Gastroesophageal sphincter (tissue), 4 donors: ENCODE measurements around the gene CPNE4. TPM values are rescaled to one million over a fixed set of nuclear protein-coding genes. Genes with fewer than 3 reads are reported as not detected.

Experiments used
- ATAC-seq: fragments of 150-250 bp; one replicate; pipeline ENCODE4 v1.9.1; 2016; ENCODE audit warnings: mild to moderate bottlenecking, moderate library complexity
- H3K27ac ChIP-seq, 4 donors: fragments of 200-600 bp; sonication (generic) in 3 of 4; 1 replicate in 3 of 4; 2 replicates in 1 of 4; pipeline ENCODE4 v1.5.1; 2016 to 2019
- H3K27me3 ChIP-seq: fragments of 200-600 bp; sonication (generic); one replicate; pipeline ENCODE4 v1.5.1; 2019
- H3K36me3 ChIP-seq, 2 donors: fragments of 200-600 bp; sonication (generic); one replicate each; pipeline ENCODE4 v1.5.1; 2019; ENCODE audit warnings: control low read depth in 1 of 2
- H3K4me1 ChIP-seq, 3 donors: fragments of 200-600 bp; sonication (generic); 1 replicate in 2 of 3; 2 replicates in 1 of 3; pipeline ENCODE4 v1.5.1; 2016 to 2019; ENCODE audit warnings: control low read depth in 2 of 3
- H3K4me3 ChIP-seq, 2 donors: fragments of 200-600 bp; sonication (generic); one replicate each; pipeline ENCODE4 v1.5.1; 2019; ENCODE audit warnings: mild to moderate bottlenecking in 1 of 2, moderate library complexity in 1 of 2
- H3K9me3 ChIP-seq, 3 donors: fragments of 200-600 bp; sonication (generic); one replicate each; pipeline ENCODE4 v1.5.1; 2017 to 2019; ENCODE audit warnings: control low read depth in 2 of 3
- EP300 ChIP-seq: sonication (generic); formaldehyde crosslinking; IDR thresholded peaks from one replicate; pipeline ENCODE4 v1.6.1; 2017; ENCODE audit warnings: antibody characterized with exemption, mild to moderate bottlenecking
- POLR2A ChIP-seq, 2 donors: fragments of 450-650 bp; IDR thresholded peaks; one replicate each; pipeline ENCODE4 v1.6.1; 2017; ENCODE audit warnings: antibody characterized with exemption in 2 of 2, mild to moderate bottlenecking in 2 of 2, moderate library complexity in 1 of 2
- POLR2AphosphoS5 ChIP-seq: sonication (generic); formaldehyde crosslinking; IDR thresholded peaks from one replicate; pipeline ENCODE4 v1.6.1; 2017; ENCODE audit warnings: antibody characterized with exemption
- WGBS, 2 donors: methylation state at CpG; one replicate each; pipeline ENCODE4 v1.1.5; 2018; ENCODE audit warnings: low coverage in 1 of 2; 5-methylcytosine and 5-hydroxymethylcytosine counted together
- total RNA-seq, 4 donors: library from RNA; depleted of rRNA; stranded (reverse); fragments of >200 nt; gene quantifications; one replicate each; pipeline ENCODE4 v1.1.0, GENCODE V29; 2016
- TF ChIP-seq, protein P1 (sequence below), 4 experiments: fragments of 200-600 bp in 2 of 4; fragments of 450-650 bp in 2 of 4; sonication (generic) in 1 of 4; IDR thresholded peaks; one replicate each; pipeline ENCODE4 v1.5.1; 2017 to 2019; ENCODE audit warnings: antibody characterized with exemption in 4 of 4, mild to moderate bottlenecking in 2 of 4, moderate library complexity in 2 of 4

The CPNE4 gene
- total RNA-seq, 4 donors from 2014 or later, result not detected

- Histone ChIP-seq H3K4me3 (no peak overlapping the region), H3K4me1 (no peaks in the 10 kb centered on the region), H3K36me3 (no peaks in the 10 kb centered on the region), H3K27me3 (no peaks in the 10 kb centered on the region), H3K27ac (no peak overlapping the region), H3K9me3 (no peaks in the 10 kb centered on the region)
- ATAC-seq, result no peak
- TF ChIP-seq EP300, result no peak
- TF ChIP-seq POLR2AphosphoS5, result no peak
- TF ChIP-seq, protein P1, sequence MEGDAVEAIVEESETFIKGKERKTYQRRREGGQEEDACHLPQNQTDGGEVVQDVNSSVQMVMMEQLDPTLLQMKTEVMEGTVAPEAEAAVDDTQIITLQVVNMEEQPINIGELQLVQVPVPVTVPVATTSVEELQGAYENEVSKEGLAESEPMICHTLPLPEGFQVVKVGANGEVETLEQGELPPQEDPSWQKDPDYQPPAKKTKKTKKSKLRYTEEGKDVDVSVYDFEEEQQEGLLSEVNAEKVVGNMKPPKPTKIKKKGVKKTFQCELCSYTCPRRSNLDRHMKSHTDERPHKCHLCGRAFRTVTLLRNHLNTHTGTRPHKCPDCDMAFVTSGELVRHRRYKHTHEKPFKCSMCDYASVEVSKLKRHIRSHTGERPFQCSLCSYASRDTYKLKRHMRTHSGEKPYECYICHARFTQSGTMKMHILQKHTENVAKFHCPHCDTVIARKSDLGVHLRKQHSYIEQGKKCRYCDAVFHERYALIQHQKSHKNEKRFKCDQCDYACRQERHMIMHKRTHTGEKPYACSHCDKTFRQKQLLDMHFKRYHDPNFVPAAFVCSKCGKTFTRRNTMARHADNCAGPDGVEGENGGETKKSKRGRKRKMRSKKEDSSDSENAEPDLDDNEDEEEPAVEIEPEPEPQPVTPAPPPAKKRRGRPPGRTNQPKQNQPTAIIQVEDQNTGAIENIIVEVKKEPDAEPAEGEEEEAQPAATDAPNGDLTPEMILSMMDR (IDR thresholded peaks at IDR 0.05), result no peak
Measured at GRCh38 chr3:131725414-131725813, 309.4 kb downstream of the CPNE4 start.

DNA sequence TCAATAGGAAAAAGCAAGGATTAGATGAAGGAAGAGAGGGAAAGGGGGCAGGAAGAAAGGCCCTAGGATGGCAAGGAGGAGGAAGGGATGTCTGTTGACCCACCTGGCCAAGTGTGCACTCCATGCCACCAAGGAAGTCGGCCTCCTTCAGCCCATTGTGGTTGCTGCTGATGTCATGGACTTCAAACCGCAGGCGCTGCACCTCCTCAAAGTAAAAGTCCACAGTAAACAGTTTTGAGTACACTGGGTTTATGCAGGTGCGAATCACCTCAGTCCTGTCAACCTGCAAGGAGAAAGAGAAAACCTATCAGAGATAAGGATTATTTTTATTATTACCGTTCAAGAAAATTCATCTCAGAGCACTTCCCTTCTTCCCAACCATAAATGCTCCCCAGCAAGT is 311.5 kb downstream of the CPNE4 start:
- no peak overlapping the region for H3K27ac ChIP-seq
- H3K4me1 ChIP-seq, result no peaks in the 10 kb centered on the region
- H3K9me3 ChIP-seq, result no peaks in the 10 kb centered on the region
- ATAC-seq, result no peak
- H3K4me3 ChIP-seq, result no peak overlapping the region
- no peaks in the 10 kb centered on the region for H3K27me3 ChIP-seq
- TF ChIP-seq POLR2A (IDR thresholded peaks at IDR 0.05), result no peak
- TF ChIP-seq, protein P1 (IDR thresholded peaks at IDR 0.05), result no peak
- TF ChIP-seq EP300, result no peak
- TF ChIP-seq POLR2AphosphoS5, result no peak
- H3K36me3 ChIP-seq, result no peaks in the 10 kb centered on the region
- 97 to 98% methylated on average over 5 of the region's 5 CpGs for WGBS, 2 donors

GRCh38 chr3:131717493-131717892 is 317.3 kb downstream of the CPNE4 start:
- no peak for ATAC-seq
- Histone ChIP-seq H3K27me3 (no peaks in the 10 kb centered on the region), H3K4me1 (no peaks in the 10 kb centered on the region), H3K9me3 (no peaks in the 10 kb centered on the region), H3K4me3 (no peak overlapping the region), H3K27ac (no peak overlapping the region), H3K36me3 (no peaks in the 10 kb centered on the region)
- TF ChIP-seq POLR2A (IDR thresholded peaks at IDR 0.05), result no peak
- TF ChIP-seq EP300, result no peak
- TF ChIP-seq, protein P1 (IDR thresholded peaks at IDR 0.05), result no peak
- no peak for TF ChIP-seq POLR2AphosphoS5
- 51 to 56% methylated on average over 7 of the region's 7 CpGs for WGBS, 2 donors

- H3K36me3 ChIP-seq, result no peaks in the 10 kb centered on the region
- H3K9me3 ChIP-seq, result no peaks in the 10 kb centered on the region
- H3K27ac ChIP-seq, result no peak overlapping the region
- WGBS, 2 donors, result 67 to 76% methylated on average over 4 of the region's 4 CpGs
- no peaks in the 10 kb centered on the region for H3K27me3 ChIP-seq
- TF ChIP-seq EP300, result no peak
- TF ChIP-seq POLR2A (IDR thresholded peaks at IDR 0.05), result no peak
- TF ChIP-seq POLR2AphosphoS5, result no peak
- TF ChIP-seq, protein P1 (IDR thresholded peaks at IDR 0.05), result no peak
- ATAC-seq, result no peak
- no peaks in the 10 kb centered on the region for H3K4me1 ChIP-seq
- H3K4me3 ChIP-seq, result no peak overlapping the region
Measured at GRCh38 chr3:131716943-131717342, 317.9 kb downstream of the CPNE4 start.

DNA sequence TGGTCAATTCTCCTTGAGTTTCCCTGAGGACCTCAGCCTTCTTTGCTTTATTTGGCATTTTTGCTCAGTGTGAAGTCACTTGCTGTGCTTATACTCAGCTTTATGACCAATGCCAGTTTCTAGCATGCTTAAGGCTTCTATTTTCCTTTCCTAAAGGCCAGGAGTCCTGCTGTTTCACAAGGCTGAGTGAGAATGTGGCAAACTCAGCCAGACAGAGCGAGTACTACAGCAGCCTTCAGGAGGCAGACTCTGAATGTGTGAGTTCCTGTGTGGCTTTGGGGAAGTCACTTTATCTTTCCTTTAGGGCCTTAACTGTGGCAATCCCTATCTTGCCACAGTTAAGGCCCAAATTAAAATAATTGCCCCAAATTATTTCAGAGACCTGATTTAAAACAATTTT is 318.8 kb downstream of the CPNE4 start:
- H3K4me3 ChIP-seq, result no peak overlapping the region
- no peaks in the 10 kb centered on the region for H3K4me1 ChIP-seq
- no peak overlapping the region for H3K27ac ChIP-seq
- no peak for ATAC-seq
- no peaks in the 10 kb centered on the region for H3K9me3 ChIP-seq
- TF ChIP-seq POLR2A (IDR thresholded peaks at IDR 0.05), result no peak
- no peak for TF ChIP-seq POLR2AphosphoS5
- TF ChIP-seq EP300, result no peak
- TF ChIP-seq, protein P1 (IDR thresholded peaks at IDR 0.05), result no peak
- H3K27me3 ChIP-seq, result no peaks in the 10 kb centered on the region
- 11 to 50% methylated on average over 1 of the region's 1 CpG for WGBS, 2 donors
- no peaks in the 10 kb centered on the region for H3K36me3 ChIP-seq
